Lower leg skin (tissue), 4 donors: ENCODE measurements around the gene GPSM3. TPM values are rescaled to one million over a fixed set of nuclear protein-coding genes. Genes with fewer than 3 reads are reported as not detected.

Experiments
- DNase-seq, 2 donors: peaks; one replicate each; pipeline ENCODE4 v3.0.0-alpha.2; 2019; ENCODE audit warnings: low spot score in 2 of 2
- H3K4me3 ChIP-seq: fragments of 200-600 bp; sonication (generic); 2 replicates; pipeline ENCODE4 v1.5.1; 2017; ENCODE audit warnings: mild to moderate bottlenecking, low read depth; ENCODE audit not compliant: poor library complexity, severe bottlenecking
- POLR2A ChIP-seq, 2 donors: fragments of 450-650 bp; IDR thresholded peaks; one replicate each; pipeline ENCODE4 v1.6.1; 2016 to 2017; ENCODE audit warnings: antibody characterized with exemption in 2 of 2, mild to moderate bottlenecking in 1 of 2, moderate library complexity in 1 of 2
- WGBS, 2 donors: methylation state at CpG; one replicate each; pipeline ENCODE4 v1.1.5; 2018; 5-methylcytosine and 5-hydroxymethylcytosine counted together
- intact Hi-C: fragments of 100-400 bp; cut with DNase I; formaldehyde crosslinking; loops from one replicate; pipeline ENCODE4 v1.15.0; 2023; ENCODE audit warnings: low total_unique reads
- total RNA-seq, 4 donors: library from RNA; depleted of rRNA; stranded (reverse); fragments of >200 nt; gene quantifications; one replicate each; pipeline ENCODE4 v1.1.0, GENCODE V29; 2016
- TF ChIP-seq, protein P1 (sequence below), 3 donors: fragments of 450-650 bp; IDR thresholded peaks; one replicate each; pipeline ENCODE4 v1.5.1; 2016; ENCODE audit warnings: antibody characterized with exemption in 3 of 3, mild to moderate bottlenecking in 3 of 3, moderate library complexity in 2 of 3

GPSM3 gene
- total RNA-seq, 4 donors from 2014 or later, result 0.69 to 7.5 (median 4.3) TPM

DNA sequence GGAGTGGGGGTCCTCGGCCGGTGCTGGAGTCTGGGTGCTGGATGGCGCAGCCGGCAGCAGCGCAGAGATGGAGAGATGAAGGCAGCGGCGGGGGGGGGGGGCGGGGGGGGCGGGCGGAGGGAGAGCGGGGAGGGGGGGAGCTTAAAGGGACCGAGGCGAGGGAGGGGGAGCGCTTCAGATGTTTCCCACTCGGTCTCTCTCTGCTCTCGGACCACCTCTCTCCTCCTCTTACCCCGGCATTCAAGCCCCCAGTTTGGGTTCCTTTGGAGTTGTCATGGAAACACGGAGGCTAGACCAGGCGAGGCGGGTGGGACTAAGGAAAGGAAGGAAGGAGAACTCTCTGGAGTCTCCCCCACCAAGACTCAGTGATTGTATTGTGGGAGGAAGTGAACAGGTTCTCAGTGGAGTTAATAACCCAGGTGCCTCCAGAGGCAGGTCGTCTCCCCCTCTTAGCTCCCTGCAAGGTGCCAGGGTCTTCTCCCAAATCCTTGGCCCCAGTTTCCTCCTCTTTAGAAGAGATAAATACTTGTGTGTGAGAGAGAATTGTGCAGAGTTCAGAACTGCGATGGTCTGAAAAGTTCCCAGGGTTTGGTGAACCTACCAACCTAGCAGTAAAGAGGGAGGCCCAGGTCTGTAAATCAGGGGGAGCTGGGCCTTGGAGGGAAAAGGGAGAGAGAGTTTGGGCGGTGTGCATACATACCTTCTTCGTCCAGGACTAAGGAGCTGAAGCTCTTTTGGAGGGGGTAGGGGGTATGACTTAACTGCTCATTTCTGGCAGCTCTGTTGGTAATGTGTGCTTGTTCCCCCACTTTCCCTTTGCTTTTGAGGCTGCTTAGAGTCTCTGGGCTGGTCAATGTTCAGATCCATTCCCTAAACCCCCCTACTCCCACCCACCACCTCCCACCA is 40.3 kb downstream of the GPSM3 start, which contains the start of gene PRRT1:
Gene PRRT1, minus strand, starts transcription at position 77 of the 906 bp plus-strand sequence. CDS start 112 bp downstream, outside the sequence.
- intact Hi-C loops, result no loop called here
- no peak within 1 kb of the TSS for H3K4me3 ChIP-seq
- TF ChIP-seq, protein P1, sequence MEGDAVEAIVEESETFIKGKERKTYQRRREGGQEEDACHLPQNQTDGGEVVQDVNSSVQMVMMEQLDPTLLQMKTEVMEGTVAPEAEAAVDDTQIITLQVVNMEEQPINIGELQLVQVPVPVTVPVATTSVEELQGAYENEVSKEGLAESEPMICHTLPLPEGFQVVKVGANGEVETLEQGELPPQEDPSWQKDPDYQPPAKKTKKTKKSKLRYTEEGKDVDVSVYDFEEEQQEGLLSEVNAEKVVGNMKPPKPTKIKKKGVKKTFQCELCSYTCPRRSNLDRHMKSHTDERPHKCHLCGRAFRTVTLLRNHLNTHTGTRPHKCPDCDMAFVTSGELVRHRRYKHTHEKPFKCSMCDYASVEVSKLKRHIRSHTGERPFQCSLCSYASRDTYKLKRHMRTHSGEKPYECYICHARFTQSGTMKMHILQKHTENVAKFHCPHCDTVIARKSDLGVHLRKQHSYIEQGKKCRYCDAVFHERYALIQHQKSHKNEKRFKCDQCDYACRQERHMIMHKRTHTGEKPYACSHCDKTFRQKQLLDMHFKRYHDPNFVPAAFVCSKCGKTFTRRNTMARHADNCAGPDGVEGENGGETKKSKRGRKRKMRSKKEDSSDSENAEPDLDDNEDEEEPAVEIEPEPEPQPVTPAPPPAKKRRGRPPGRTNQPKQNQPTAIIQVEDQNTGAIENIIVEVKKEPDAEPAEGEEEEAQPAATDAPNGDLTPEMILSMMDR (IDR thresholded peaks at IDR 0.05), result no peak
- no peak for TF ChIP-seq POLR2A (IDR thresholded peaks at IDR 0.05)
- DNase-seq, result no peak
- WGBS, 2 donors, result 23 to 24% methylated on average over 20 to 22 of the region's 24 CpGs

DNA sequence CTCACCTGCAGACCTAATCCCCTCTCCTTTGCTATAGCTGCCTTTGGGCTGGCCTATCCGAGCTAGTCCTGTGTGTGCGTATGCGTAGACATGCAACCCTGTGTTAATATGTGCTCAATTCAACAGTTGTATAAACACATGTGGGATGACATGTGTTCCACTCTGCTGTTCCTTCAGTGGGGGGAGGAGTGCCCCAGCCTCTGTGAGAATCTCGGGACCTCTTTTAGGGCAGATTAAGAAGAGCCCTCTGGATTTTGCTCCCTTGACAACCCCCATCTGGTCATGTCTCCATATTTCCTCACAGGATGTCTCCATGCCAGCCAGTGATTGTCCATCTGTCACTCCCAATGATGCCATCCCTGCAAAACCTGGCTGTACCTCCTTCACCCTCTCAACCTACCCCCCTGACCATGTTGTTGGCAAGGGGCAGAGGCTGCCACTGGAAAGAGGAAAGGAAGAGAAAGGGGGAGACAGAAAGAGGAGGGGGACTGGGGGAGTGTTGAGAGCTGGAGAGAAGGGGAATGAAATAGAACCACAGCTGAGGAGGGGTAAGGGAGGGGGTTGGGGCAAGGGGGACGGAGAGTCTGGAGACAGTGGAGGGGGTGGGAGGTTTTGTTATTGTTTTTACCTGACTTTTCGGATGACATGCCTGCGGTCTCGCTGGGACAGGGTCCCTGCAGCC is 41.1 kb downstream of the GPSM3 start:
- intact Hi-C loops, result no loop called here
- DNase-seq, result no peak
- TF ChIP-seq, protein P1 (IDR thresholded peaks at IDR 0.05), result no peak
- TF ChIP-seq POLR2A (IDR thresholded peaks at IDR 0.05), result no peak
- WGBS, 2 donors, result 42 to 46% methylated on average over 8 of the region's 8 CpGs
- H3K4me3 ChIP-seq, result no peak overlapping the region

DNA sequence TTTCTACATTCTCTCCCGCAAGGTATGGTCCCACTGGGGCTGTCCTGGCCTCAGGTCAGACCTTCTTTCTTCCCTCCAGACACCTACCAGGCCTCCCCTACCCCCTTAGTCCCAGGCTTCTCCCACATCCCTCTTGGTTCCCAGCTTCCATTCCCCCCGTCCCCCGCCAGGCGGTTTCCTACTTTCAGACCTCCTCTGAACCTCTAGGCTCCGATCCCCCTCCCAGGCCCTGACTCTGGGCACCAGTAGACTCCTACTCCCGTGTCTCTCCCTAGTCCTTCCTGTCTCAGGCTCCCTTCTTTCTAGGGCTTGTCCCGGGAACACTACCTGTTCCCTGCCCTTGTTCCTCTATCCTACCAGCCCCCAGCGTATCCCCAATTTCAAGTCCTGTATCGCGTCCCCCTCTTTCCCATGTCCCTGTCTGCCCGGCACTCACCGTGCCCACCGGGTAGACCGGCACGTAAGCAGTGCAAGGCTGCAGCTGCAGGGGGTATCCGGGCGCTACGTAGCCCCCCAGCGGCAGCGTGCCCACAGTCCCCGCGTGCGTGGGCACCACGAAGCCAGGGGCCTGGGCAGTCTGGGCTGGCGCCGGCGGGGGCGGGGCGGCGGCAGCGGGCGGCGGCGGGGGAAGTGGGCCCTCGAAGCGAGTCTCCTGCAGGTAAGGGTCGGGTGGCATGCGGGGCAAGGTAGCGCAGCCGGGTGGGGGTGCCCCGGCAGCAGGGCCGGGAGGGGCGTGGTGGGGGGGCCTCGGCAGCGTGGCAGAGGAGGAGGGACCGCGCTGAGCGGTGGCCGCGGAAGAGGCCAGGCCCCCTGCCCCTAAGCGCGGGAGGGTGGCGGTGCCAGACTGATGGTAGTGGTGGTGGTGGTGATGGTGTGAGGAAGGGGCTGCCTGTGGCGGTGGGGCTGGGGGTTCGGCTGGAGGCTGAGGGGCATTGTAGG is 42.2 kb downstream of the GPSM3 start:
- H3K4me3 ChIP-seq, result no peak overlapping the region
- WGBS, 2 donors, result 68 to 69% methylated on average over 42 to 52 of the region's 55 CpGs
- intact Hi-C loops, result no loop called here
- no peak for DNase-seq
- TF ChIP-seq, protein P1 (IDR thresholded peaks at IDR 0.05), result no peak
- TF ChIP-seq POLR2A (IDR thresholded peaks at IDR 0.05), result no peak

DNA sequence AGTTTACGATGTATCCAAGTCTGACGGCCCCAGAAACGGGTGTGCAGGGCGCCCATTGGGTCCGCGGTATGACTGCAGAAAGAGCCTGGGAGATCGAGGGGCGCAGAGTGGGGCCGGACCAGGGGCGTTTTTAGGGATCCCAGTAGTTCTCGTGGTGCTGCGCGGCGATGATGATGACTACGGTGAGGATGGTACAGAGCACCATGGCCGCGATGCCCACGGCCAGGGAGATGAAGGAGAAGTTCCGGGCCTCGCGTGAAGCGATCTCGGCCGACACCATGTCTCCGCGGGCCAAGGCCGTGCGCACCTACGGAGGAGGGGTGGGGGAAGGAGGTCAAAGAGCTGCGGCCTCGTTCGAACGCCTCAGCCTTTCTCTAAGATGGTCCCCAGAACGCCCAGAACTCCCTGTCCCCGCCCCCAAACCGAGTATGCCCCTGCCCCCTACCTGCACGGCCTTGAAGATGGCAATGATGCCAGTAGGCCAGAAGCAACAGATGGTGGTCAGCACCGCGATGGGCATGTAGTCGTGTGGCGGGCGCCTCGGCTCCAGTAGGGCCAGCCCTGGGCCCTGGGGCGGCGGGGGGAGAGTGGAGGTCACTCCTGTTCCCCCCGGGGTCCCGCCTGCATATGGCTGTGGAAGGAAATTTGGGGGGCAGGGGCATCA is 43.2 kb downstream of the GPSM3 start:
- TF ChIP-seq POLR2A (IDR thresholded peaks at IDR 0.05), result no peak
- TF ChIP-seq, protein P1 (IDR thresholded peaks at IDR 0.05), result no peak
- DNase-seq, result no peak
- intact Hi-C loops, result no loop called here
- 59 to 61% methylated on average over 35 to 47 of the region's 47 CpGs for WGBS, 2 donors
- no peak overlapping the region for H3K4me3 ChIP-seq
